RKO (cell line): ENCODE data around the gene FAHD1.

Experiments
- DNase-seq: peaks from one replicate; pipeline ENCODE4 v3.0.0-alpha.2; 2016; ENCODE audit warnings: low spot score

FAHD1 gene

GRCh38 chr16:1826691-1827573 lies at the start of gene FAHD1, which contains the start of gene HAGH:
Gene FAHD1, plus strand, starts transcription at chr16:1827206. Its CDS starts 33 bp downstream, at chr16:1827239.
Gene HAGH, minus strand, starts transcription at chr16:1826825. Its CDS starts 38 bp downstream, at chr16:1826787.
- peak; percentile 93 for DNase-seq

GRCh38 chr16:1777375-1778199 lies 49.4 kb upstream of the FAHD1 start:
- no peak for DNase-seq

GRCh38 chr16:1778200-1779179 lies 48.5 kb upstream of the FAHD1 start:
- no peak for DNase-seq

GRCh38 chr16:1779234-1779701 lies 47.7 kb upstream of the FAHD1 start:
- DNase-seq = no peak

GRCh38 chr16:1779741-1780676 lies 47.0 kb upstream of the FAHD1 start:
- no peak for DNase-seq

GRCh38 chr16:1780677-1781072 lies 46.3 kb upstream of the FAHD1 start:
- no peak for DNase-seq

- DNase-seq = no peak
Observed at GRCh38 chr16:1781254-1781653, 45.8 kb upstream of the FAHD1 start.

- DNase-seq = no peak
Observed at GRCh38 chr16:1781758-1782407, 45.1 kb upstream of the FAHD1 start.

GRCh38 chr16:1782408-1783264 lies 44.4 kb upstream of the FAHD1 start, which contains the start of the genes NUBP2 and SPSB3:
Gene NUBP2, plus strand, starts transcription at chr16:1782960. Its CDS starts 61 bp downstream, at chr16:1783021.
Gene SPSB3, minus strand, starts transcription at chr16:1782571. Its CDS starts 1,088 bp downstream, at chr16:1781483.
- peak; percentile 100 for DNase-seq

- no peak for DNase-seq
Observed at GRCh38 chr16:1784977-1785845, 41.8 kb upstream of the FAHD1 start.

- DNase-seq = no peak
Observed at GRCh38 chr16:1785846-1786170, 41.2 kb upstream of the FAHD1 start.

- no peak for DNase-seq
Observed at GRCh38 chr16:1786242-1787055, 40.6 kb upstream of the FAHD1 start.

GRCh38 chr16:1787056-1787321 lies 40.0 kb upstream of the FAHD1 start:
- no peak for DNase-seq

GRCh38 chr16:1787322-1788094 lies 39.5 kb upstream of the FAHD1 start:
- no peak for DNase-seq

- DNase-seq = no peak
Observed at GRCh38 chr16:1788095-1788707, 38.8 kb upstream of the FAHD1 start.

GRCh38 chr16:1788708-1789100 lies 38.3 kb upstream of the FAHD1 start:
- no peak for DNase-seq
